GM19324 (cell line): ENCODE data around the gene QSOX1.

ENCODE experiments used
- ATAC-seq: cut with Tn5 transposase; IDR thresholded peaks from one replicate; pipeline ENCODE4 v1.9.1; 2021; ENCODE audit warnings: mild to moderate bottlenecking, moderate library complexity; ENCODE audit not compliant: unreplicated experiment, low FRiP score

The QSOX1 gene

DNA sequence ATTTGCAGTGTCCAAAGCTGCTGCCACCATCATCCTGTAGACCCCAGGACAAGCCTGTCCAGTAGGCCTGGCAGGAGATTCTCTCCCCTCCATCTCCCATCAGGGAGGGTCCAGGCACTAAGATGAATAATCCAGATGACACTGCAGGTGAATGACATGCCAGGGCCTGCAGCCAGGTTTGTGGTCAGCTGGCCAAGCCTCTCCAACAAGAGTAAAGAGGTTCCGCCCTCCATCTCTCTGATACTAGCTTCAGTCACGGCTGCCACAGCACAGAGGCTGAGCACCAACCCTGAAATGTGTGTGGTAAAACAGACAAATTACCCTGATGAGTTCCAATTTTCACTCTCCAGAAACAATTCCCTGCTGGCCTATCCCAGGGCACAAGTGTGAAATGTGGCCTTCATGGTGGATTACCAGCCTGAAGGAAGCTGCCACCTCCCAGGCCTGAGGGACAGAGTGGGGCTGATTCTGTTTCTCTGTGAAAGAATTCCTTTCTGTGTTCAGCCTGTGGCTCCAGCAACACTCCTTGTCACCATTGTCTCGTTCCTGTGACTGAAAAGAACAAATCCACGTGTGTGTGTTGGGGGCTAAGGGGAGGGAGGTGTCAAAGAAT is 55.4 kb downstream of the QSOX1 start:
- ATAC-seq = no peak

DNA sequence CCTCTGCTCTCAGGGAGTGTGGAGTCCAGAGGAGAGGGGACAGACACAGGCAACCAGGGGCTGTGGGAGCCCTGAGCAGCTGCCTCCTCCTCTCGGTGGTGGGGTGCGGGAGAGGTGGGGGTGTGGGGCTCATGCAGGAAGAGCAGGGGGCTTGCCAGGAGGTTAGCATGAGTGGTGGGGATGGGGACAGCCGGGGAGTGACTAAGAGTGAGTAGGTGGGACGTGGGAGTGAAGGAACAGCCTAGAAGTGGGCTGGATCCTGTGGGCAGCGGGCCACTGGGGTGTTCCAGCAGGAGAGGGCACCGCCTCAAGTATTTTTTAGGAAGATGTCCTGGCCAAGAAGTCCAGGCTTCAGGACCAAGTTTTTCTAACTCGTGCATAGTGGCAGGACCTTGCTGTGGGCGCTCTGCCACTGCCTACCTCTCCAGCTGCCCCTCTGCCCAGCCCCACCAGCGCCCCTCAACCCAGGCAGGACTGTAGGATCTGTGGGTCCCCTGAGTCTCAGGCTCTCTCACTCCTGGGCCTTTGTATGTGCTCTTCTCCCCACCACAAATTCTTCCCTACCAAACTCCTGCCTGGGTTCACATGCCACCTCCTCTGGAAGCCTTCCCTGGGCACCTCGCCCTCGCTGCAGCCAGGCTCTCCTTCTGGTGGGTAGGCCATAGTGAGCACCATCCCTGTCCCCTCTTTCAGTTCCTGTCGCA is 56.6 kb downstream of the QSOX1 start:
- no peak for ATAC-seq

DNA sequence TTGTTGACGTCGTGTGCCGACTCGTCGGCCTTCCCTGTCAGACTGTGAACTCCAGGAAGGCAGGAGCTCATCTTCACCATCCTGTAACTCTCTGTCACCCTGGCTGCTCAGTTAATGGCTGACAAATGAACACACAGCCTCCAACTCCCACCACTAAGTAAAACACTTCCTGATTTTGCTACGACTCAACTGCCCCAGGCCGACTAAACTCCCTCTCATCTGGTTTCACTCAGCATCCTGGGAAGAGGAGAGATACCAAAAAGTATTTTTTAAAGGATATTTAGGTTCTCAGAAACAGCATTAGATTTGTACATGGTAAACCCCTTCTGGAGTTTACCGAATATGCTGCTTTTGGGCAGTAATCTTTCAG is 57.2 kb downstream of the QSOX1 start:
- no peak for ATAC-seq

DNA sequence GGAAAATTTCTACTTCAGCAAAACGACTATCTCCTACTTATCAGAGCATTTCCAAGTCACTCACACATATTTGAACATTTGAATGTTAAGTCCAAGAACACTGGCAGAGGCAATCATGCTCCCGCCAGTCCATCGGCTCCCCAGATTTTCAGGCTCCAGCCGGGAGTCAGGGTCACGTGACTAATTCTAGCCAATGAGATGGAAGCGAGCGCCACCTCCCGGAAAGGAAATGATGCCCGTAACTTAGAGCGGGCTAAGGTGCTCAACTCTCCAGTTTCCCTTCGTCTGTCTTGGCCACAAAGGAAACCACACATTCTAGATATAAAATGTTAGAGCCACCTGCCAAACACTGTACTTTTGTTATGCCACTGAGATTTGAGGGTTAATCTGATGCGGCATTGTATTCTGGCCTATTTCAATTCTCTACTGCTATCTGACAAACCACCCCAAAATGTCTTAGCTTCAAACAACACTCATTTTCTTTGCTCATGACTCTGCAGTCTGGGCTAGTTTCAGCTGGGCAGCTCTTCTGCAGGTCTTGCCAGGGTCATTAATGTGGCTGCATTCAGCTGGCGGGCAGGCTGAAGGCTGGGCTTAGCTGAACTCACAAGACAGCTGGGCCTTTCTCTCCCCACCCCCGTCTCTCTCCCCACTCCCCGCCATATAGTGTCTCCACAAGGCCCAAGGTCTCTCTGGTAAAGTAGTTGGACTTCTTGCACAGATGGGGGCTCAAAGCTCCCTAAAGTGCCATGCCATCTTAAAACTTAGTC is 58.9 kb downstream of the QSOX1 start:
- no peak for ATAC-seq

DNA sequence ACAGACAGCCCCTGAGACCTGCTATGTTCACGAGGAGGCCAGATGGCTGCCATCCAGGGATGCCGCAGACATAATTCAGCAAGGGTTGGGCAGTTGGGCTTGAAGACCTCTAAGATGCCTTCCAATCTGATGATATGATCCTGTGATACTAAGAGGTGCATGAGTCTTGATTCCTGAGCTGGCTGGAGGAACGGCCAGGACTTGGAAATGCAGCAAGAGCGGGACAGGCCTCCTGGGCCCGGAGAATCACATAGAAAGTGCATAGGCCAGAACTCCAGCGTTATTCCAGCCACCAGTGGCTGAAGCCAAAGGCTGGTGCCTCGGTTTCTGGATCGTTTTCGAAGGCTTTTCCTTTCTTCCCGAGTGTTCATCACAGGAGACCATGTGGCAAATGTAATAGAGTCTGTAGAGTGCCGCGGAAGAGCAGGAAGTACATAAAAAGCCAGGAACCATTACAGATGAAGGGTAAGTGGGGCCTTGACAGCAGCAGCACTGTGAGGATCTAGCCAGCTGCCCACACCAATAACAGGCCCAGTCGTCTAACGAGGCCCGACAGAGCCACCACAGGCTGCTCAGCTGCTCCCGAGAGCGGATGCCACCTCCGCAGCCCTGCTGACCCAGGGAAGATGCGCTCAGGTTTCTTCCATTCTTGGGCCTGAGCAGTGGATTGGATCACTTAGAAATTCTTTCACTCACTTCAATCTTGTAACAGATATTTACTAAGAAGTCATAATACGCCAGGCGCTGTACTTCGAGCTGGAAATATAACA is 61.4 kb downstream of the QSOX1 start:
- no peak for ATAC-seq

DNA sequence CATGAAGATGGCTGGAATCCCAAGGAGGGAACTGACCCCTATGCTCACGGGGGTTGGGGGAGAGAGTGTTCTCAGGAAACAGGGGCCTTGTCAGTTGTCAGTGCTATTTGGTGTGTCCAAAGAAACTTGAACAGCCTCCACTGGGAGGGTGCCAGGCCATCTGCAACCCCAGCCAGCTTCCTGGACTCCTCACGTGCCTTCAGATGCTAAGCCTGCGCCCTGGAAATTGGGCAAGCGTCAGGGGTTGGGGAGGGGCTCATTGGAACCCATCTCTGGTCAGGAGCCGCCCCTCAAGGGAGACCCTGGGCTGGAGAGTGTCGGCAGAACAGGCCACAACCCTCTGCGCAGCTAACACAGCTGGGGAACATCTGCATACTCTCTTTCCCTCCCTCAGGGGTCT is 62.3 kb downstream of the QSOX1 start:
- ATAC-seq = no peak

DNA sequence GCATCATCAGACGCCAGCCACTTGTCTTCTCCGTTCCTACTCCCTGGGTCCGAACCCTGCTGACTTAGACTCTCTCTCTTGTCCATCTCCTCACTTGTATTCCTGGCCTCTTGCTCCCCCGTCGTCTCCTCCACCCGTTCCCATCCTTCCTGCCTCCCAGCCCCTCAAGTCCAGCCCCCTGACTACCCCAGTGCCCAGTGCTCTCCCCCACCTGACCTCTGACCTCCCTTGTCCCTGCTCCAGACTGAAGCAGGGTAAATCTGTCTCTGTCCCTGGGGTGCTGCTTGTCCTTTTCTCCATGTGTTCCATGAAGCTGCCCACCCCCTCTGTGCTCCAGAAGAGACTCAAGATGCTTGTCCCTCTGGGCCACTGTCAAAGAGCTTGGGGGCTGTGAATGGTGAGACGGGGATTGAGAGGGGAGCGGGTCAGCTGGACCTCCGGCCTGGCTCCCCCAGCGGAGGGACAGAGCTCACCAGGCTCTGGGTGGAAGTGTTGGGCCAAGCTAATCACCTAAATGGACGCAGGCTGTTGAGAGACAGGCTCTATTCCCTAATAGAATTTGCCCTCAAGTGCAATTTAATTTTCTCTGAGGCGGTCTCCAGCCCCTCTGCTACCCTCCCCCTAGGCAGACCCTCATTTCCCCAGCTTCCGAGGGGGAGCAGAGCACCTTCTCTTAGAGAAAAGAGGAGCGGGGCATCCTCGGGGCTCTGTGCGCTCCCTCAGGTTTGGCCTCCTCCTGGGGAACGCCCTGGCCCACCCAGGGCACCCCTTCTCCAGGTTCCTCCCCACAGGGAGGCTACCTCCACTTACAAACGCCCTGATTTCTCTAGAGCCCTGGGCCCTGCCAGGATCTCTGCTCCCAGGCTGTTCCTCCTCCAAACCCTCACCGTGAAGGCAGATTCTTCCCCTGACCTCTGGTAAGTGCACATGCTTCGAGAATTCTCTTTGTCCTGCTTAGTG is 64.4 kb downstream of the QSOX1 start:
- no peak for ATAC-seq

DNA sequence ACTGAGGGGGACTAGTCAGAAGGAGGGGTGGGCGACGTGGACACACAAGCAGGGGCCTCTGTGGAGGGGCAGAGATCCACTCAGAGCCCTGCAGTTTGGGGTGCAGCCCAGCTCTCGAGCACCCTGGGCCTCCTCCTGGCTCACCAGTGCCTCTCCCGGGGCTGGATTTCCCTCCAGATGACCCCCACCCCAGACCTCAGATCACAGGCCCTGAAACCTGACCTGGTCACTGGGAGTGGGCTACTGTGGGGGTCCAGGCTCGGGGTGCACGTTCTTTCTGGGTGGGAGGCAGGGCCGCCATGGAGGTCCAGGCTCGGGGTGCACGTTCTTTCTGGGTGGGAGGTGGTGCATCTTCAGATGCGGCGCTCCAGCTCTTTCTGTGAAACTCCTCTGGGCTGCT is 65.1 kb downstream of the QSOX1 start:
- ATAC-seq = no peak

DNA sequence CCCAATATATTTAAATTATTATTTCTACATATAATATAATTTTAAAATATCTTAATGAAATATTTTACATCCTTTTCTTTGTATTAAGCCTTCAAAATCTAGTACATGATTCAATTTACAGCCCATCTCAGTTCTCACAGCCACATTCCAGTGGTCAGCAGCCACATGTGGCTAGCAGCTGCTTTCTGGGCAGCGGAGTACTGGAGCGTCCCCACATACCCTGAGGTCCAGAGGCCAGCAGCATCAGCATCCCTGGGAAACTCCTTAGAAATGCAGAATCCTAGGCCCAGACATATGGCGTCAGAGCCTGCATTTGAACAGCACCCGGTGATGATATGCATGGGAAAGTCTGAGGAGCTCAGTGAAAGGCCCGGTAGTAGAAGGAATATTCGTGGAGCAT is 66.8 kb downstream of the QSOX1 start:
- no peak for ATAC-seq

DNA sequence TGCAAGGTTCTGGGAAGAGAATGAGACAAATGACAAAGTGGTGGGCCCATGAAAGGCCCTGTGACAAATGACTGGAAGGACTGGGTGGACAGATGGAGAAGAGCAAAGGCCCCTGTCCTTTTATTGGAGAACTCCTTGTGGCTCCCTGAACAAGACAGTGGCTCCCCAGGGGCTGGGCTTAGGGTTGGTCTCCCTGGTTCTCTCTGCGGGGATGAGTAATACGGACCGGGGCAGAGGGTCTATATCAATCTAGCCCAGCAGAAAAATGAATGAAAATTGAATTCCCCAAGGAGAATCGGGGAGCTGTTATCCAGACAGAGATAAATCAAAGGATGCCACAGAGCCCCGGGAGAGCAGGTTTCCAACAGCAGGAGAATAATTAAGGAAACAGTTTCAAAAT is 70.2 kb downstream of the QSOX1 start:
- ATAC-seq = no peak

DNA sequence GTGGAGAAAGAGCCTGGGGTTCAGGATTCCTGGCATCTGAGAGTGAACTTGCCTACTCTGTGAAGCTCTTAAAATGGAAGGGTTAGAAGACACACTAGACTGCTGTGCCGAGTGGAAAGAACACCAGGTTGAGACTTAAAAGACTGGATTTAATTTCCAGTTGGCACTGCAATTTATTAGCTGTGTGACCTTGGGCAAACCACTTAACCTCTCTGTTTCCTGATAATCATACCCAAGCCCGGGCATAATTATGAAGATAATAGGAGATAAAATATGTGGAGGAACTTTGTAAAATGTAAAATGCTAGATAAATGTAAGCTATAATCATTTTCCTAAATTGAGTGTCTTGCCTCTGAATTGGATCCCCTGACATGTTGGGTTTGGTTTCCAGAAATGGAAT is 70.7 kb downstream of the QSOX1 start:
- no peak for ATAC-seq

DNA sequence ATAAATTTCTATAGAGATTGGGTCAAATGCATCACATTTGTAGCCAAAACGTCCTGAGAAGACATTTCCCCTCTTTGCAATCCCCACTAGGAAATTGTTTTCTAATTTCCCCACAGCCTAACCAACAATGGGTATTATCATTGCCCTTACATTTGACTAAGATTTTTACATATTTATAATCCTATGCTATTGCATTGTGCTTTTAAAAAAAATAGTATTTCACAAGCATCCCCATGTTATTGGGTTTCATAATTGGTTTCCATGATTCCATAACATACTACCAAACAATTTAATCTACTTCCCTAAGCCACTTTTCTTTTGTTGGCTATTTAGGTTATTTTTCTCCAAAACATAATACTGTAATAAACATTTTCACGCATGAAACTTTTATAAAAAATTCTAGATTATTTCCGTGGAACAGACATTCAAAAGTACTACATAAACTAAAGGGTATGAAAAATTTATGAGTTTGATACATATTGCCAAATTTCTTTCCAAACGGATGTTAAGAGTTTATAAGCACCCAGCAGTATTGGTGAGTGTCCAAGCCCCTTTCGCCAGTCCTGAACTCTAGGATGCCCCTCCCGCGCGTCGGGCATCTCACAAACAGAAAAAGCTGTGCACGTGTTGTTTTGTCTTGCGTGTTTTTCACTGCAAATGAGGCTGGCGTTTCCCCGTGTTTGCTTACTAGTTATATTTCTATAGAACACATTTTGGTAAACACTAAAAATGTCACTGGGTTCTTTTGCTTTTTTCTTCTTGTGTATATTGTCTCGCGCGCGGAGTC is 73.4 kb downstream of the QSOX1 start:
- ATAC-seq = no peak

DNA sequence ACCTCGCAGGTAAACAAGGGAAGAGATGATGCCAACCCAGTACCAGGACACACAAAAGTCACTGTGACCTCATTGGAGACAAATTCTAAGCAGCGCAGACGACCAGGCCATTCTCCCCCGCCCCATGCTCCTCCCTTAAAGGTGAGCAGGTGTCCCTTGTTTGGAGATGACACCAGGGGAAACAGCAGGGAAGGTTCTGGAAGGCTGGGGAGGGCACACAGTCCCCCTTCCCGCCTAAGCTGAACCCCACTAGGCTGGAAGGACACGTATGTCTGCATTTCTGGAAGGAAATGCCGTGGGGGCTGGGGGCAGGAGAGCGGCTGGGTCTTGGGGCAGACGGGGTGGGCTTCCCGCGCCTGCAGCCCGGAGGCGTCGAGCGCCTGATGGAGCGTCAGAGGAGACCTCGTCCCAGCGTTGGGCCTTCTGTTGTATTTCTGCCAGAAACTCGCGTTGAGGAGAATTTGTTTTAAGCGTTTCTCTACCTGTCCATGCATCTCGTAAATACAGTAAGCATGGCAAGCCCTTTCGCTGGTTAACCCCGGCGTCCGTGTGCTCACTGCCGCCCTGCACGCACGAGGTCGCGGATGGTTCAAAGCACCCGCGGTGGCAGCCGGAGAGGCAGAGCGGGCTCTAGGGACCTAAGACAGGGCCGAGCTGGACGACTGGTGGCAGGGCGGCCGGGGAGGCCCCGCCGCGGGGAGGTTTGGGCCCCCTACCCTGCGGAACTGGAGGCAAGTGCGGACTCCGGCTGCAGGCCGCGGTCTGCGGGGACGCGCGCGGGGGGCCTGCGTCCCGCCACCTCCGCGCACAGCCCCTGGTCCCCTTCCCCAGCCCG is 74.2 kb downstream of the QSOX1 start:
- ATAC-seq = no peak

DNA sequence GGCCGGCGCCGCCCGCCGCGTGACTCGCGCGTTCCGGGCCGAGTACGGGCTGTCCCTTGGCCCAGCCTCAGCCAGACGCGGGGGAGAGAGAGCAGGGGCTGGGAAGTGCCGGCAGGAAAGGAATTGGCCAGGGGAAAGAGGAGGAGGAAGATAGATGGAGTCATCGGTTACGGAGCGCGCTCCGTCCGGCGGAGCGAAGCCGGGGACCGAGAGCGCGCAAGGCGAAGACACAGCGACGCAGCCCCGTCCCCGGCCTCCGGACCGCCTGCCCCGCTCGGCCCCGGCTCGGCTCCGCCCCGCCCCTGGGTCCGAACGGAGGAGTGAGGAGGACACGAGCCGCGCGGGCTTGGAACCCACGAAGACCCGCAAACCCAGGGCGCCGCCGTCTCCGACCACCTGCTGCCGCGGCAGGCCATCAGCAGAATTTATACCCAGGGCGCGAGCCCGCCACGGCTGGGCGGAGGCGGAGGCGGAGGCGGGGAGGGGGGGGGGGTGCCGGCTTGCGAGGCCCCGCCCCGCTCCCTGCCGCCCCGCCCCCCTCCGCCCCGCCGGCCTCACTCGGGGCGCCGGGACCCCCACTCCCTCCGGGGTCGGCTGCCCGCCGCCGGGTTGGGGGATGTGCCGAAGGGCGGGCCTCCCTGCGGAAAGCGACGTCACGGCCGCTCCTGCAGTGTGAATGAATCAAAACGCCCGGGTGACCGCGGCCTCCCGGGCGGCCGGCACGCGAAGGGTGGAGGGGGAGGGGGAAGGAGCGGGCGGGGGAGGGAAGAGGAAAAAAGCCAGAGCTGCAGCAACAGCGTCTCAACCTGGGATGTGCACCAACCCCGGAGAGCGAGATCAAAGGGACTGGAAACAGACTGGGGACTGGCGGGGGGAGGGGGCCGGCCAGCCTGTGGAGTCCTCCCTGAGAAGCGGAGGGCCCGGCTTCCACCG is 75.1 kb downstream of the QSOX1 start, which contains the start of gene LHX4:
Gene LHX4, plus strand, starts transcription at position 782 of the 933 bp plus-strand sequence. CDS start 266 bp downstream, outside the sequence.
- ATAC-seq = no peak

DNA sequence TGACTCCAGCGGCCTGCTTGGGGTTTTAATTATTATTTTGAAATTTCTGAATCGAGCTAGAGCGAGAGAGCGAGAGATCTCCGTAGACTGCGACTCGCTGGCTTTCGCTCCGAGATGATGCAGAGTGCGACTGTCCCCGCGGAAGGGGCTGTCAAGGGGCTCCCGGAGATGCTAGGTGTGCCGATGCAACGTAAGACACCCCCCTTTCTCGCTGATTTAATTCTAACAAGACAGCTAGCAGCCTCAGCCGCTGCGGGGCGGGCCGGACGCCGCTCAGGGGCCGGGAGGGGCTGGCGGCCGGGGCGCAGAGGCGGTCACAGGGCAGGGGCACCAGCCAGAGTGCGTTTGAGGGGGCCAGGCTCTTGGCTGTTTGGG is 75.7 kb downstream of the QSOX1 start:
- no peak for ATAC-seq

DNA sequence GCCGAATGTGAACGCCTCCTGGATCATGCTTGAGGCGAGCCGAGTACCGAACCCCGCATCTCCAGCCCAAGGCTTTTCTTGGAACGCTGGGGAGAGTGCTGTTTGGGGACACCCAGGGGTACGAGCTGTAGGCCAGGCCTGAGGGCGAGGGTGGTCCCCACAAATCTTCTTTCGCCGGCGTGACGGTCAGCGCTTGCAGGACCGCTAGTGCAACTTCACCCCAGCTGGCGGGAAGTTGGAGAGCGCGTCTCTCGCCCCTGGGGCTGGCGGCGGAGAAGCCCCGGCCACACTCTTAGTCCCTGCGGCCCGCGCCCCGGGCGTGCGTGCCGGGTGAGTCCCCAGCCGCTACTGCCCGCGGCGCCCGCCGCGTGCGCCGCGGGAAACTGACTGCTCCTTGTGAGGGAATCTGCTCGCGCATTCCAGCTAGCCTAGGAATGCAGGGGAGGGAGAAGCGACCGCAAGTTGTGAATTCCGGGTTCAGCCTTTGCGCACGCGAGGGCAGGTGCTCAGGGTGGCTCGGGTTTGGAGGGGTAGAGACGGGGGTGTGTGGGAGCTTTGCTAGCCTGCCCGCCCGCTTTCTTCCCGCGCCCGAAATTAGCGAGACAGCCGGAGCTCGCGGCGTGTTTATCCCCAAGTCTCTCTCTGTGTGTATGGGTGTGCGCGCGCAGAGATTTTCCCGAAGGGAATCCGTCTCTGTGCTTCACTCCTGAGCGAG is 76.3 kb downstream of the QSOX1 start:
- no peak for ATAC-seq

DNA sequence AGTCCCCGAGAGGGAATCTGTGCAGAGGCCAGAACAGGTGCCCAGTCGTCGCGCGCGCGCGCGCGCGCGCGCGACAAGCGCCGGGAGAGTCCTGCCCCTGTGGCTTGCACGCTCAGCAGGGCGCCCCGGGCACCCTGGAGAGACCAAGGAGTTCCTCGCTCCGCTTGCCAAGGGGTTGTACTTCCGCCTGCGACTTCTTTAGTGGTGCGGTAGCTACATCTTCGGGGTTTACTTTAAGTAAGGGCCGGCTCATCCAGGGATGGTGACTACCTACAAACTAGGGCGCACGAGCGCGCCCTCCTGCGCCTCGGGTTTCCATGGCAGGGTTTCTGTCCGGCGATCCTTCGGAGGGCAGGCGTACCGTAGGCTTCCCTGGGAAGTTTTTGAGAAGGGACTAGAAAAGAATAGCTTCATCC is 76.8 kb downstream of the QSOX1 start:
- ATAC-seq = no peak
